Stomach (tissue), 9 donors: Measurements from ENCODE around the gene LMX1A. TPM values are rescaled to one million over a fixed set of nuclear protein-coding genes. Genes with fewer than 3 reads are reported as not detected.
A peak's percentile ranks its signal among the peaks of the same experiment; 100 is the strongest.

Source experiments
- DNase-seq, 2 donors: peaks; one replicate each; pipeline versions ENCODE4 v3.0.0 to v3.0.0-alpha.2; 2013 to 2019
- H3K27ac ChIP-seq, 5 donors: fragments of 200-600 bp in 4 of 5; sonication (generic) in 4 of 5; one replicate each; pipeline ENCODE4 v1.5.1; 2013 to 2019; ENCODE audit warnings: mild to moderate bottlenecking in 1 of 5, moderate library complexity in 1 of 5
- H3K27me3 ChIP-seq, 3 donors: fragments of 200-600 bp; sonication (generic); one replicate each; pipeline ENCODE4 v1.5.1; 2017 to 2019; ENCODE audit warnings: mixed run types in 1 of 3
- H3K36me3 ChIP-seq, 4 donors: fragments of 200-600 bp; sonication (generic); 1 replicate in 3 of 4; 2 replicates in 1 of 4; pipeline ENCODE4 v1.5.1; 2016 to 2019
- H3K4me1 ChIP-seq, 4 donors: fragments of 200-600 bp; sonication (generic); one replicate each; pipeline ENCODE4 v1.5.1; 2016 to 2019
- H3K4me3 ChIP-seq, 4 donors: fragments of 200-600 bp; sonication (generic) in 3 of 4; one replicate each; pipeline ENCODE4 v1.5.1; 2016 to 2019; ENCODE audit warnings: mild to moderate bottlenecking in 1 of 4
- H3K9me3 ChIP-seq, 4 donors: fragments of 200-600 bp; sonication (generic); one replicate each; pipeline ENCODE4 v1.5.1; 2016 to 2019
- CTCF ChIP-seq, 7 experiments: fragments of 450-650 bp in 4 of 7; fragments of 200-600 bp in 3 of 7; sonication (generic) in 3 of 7; IDR thresholded peaks; one replicate each; pipeline ENCODE4 v1.5.1; 2016 to 2019; ENCODE audit warnings: antibody characterized with exemption in 7 of 7, control low read depth in 2 of 7, mild to moderate bottlenecking in 1 of 7
- EP300 ChIP-seq: sonication (generic); formaldehyde crosslinking; IDR thresholded peaks from one replicate; pipeline ENCODE4 v1.6.1; 2017; ENCODE audit warnings: antibody characterized with exemption
- POLR2A ChIP-seq, 4 donors: fragments of 450-650 bp; IDR thresholded peaks; one replicate each; pipeline ENCODE4 v1.6.1; 2016; ENCODE audit warnings: antibody characterized with exemption in 4 of 4, control low read depth in 2 of 4, mild to moderate bottlenecking in 1 of 4, moderate library complexity in 1 of 4
- POLR2AphosphoS5 ChIP-seq, 3 donors: sonication (generic); formaldehyde crosslinking; IDR thresholded peaks; one replicate each; pipeline ENCODE4 v1.6.1; 2016; ENCODE audit warnings: antibody characterized with exemption in 3 of 3
- WGBS, 5 donors: extraction: QIAGEN DNeasy Blood & Tissue Kit in 3 of 5; methylation state at CpG; one replicate each; pipeline versions ENCODE4 v1.1.5 to v1.1.7; 2013 to 2018; 5-methylcytosine and 5-hydroxymethylcytosine counted together
- intact Hi-C: fragments of 100-400 bp; cut with DNase I; formaldehyde crosslinking; loops from one replicate; pipeline ENCODE4 v1.15.1; 2023; ENCODE audit warnings: low total_unique reads
- polyA plus RNA-seq, 3 donors: library from polyadenylated mRNA; stranded (reverse); fragments of 200-250 nt; gene quantifications; one replicate each; pipeline ENCODE4 v1.2.3, GENCODE V29; 2013
- total RNA-seq, 5 donors: library from RNA; depleted of rRNA; stranded (reverse); fragments of >200 nt; gene quantifications; one replicate each; pipeline versions ENCODE4 v1.1.0 to v1.2.3, GENCODE V29; 2014 to 2016
- donor health status: healthy with polysubstance abuse.
- donor health status: Bipolar disorder and iron deficiency.
- donor health status: healthy.

LMX1A gene
- total and polyA plus RNA-seq, 8 donors = not detected

DNA sequence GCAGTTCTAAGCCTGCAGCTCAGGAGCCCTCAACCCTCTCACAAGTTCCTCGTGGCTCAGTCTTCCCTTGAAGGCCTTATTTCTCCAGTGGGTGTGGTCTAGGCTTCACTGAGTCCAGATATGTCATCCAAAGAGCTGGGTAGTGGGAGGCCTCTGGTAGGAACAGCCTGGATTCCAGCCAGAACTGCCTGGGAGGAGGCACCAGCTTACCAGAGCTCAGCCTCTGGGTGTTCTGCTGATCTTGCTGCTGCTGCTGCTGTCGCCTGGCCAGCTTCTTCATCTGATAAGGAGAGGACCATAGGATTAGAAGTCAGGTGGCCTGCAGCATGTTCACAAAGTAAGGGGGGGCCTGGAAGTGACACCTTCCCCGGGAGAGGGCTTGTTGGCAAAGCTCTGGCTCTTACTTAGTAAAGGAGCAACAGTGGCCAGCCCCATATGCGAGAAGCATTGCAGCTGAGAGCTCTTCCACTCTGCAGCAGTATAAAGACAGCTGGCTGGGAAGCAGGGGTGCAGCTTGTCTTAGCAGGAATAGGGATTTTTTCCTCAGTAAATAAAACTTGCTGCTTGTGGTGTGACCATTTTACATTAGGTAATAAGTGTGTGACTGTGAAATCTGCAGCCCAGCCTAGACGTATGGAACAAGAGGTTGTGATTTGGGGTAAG is 148.5 kb downstream of the LMX1A start:
- WGBS, 5 donors = 40 to 57% (median 47%) methylated on average over 4 to 5 of the region's 5 CpGs
- intact Hi-C loops = no loop called here
- DNase-seq = peak in 1 of 2 donors; percentile 19

GRCh38 chr1:165205145-165205544 is 151.4 kb downstream of the LMX1A start:
- no peaks in the 10 kb centered on the region for H3K27me3 ChIP-seq
- no peak for DNase-seq
- H3K27ac ChIP-seq = no peak overlapping the region
- TF ChIP-seq CTCF (IDR thresholded peaks at IDR 0.05) (no peak), EP300 (no peak), POLR2A (IDR thresholded peaks at IDR 0.05) (no peak), POLR2AphosphoS5 (IDR thresholded peaks at IDR 0.05) (no peak)
- H3K4me3 ChIP-seq = no peak overlapping the region
- intact Hi-C loops = no loop called here
- H3K9me3 ChIP-seq = no peaks in the 10 kb centered on the region
- no peaks in the 10 kb centered on the region for H3K4me1 ChIP-seq
- H3K36me3 ChIP-seq = no peaks in the 10 kb centered on the region
- 27 to 46% (median 37%) methylated on average over 3 of the region's 3 CpGs for WGBS, 5 donors

More for the DNA sequence above, 148.5 kb downstream of the LMX1A start:
- Histone ChIP-seq H3K27ac (no peak overlapping the region), H3K9me3 (no peaks in the 10 kb centered on the region), H3K36me3 (no peaks in the 10 kb centered on the region), H3K27me3 (no peaks in the 10 kb centered on the region), H3K4me3 (no peak overlapping the region), H3K4me1 (no peaks in the 10 kb centered on the region)
- TF ChIP-seq CTCF (IDR thresholded peaks at IDR 0.05) (no peak), EP300 (no peak), POLR2A (IDR thresholded peaks at IDR 0.05) (no peak), POLR2AphosphoS5 (IDR thresholded peaks at IDR 0.05) (no peak)

- H3K4me1 ChIP-seq = no peaks in the 10 kb centered on the region
- no peak overlapping the region for H3K4me3 ChIP-seq
- DNase-seq = no peak
- intact Hi-C loops = no loop called here
- H3K27ac ChIP-seq = no peak overlapping the region
- no peaks in the 10 kb centered on the region for H3K27me3 ChIP-seq
- TF ChIP-seq POLR2A (IDR thresholded peaks at IDR 0.05) (no peak), POLR2AphosphoS5 (IDR thresholded peaks at IDR 0.05) (no peak), EP300 (no peak), CTCF (IDR thresholded peaks at IDR 0.05) (no peak)
- WGBS, 5 donors = 54 to 84% (median 69%) methylated on average over 1 of the region's 1 CpG
- H3K36me3 ChIP-seq = no peaks in the 10 kb centered on the region
- H3K9me3 ChIP-seq = no peaks in the 10 kb centered on the region
Measured at GRCh38 chr1:165204548-165204947, 152.0 kb downstream of the LMX1A start.

- Histone ChIP-seq H3K9me3 (no peaks in the 10 kb centered on the region), H3K4me1 (no peaks in the 10 kb centered on the region), H3K27ac (no peak overlapping the region), H3K4me3 (no peak overlapping the region), H3K27me3 (no peaks in the 10 kb centered on the region), H3K36me3 (no peaks in the 10 kb centered on the region)
- TF ChIP-seq POLR2AphosphoS5 (IDR thresholded peaks at IDR 0.05) = no peak
- whole genome bisulfite sequencing, 5 donors = 58 to 80% (median 65%) methylated on average over 4 of the region's 4 CpGs
- DNase-seq = no peak
- intact Hi-C loops = no loop called here
Measured at GRCh38 chr1:165191087-165191486, 165.4 kb downstream of the LMX1A start.

DNA sequence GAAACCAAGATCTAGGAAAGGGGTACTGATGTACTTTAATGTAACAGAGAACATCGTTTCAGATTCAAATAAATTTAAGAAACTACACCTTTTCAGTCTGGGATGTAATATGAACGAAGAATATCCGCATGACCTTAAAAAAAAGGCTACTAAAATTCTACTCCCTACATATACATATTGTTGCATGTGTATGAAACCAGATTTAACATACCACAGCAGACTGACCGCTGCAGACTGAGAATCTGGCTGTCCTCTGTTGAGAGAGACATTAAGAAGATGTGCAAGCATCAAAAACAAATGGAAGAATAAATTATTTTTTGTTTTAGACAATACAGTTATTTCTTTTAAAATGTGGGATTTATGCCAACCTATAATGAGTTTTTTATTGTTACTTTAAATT is 166.6 kb downstream of the LMX1A start:
- intact Hi-C loops = no loop called here
- no peak for TF ChIP-seq EP300
- TF ChIP-seq POLR2AphosphoS5 (IDR thresholded peaks at IDR 0.05) = no peak
- TF ChIP-seq CTCF (IDR thresholded peaks at IDR 0.05) = no peak
- no peak for TF ChIP-seq POLR2A (IDR thresholded peaks at IDR 0.05)
- no peak for DNase-seq
- Histone ChIP-seq H3K27ac (no peak overlapping the region), H3K36me3 (no peaks in the 10 kb centered on the region), H3K4me3 (no peak overlapping the region), H3K27me3 (no peaks in the 10 kb centered on the region), H3K4me1 (no peaks in the 10 kb centered on the region), H3K9me3 (no peaks in the 10 kb centered on the region)
- WGBS, 5 donors = 72 to 83% (median 79%) methylated on average over 4 of the region's 4 CpGs
